GM21528 (cell line): ENCODE measurements around the gene PRSS33.

ENCODE experiments used
- ATAC-seq: cut with Tn5 transposase; IDR thresholded peaks from one replicate; pipeline ENCODE4 v1.9.1; 2021; ENCODE audit warnings: mild to moderate bottlenecking, moderate library complexity; ENCODE audit not compliant: unreplicated experiment, low FRiP score

Gene PRSS33

DNA sequence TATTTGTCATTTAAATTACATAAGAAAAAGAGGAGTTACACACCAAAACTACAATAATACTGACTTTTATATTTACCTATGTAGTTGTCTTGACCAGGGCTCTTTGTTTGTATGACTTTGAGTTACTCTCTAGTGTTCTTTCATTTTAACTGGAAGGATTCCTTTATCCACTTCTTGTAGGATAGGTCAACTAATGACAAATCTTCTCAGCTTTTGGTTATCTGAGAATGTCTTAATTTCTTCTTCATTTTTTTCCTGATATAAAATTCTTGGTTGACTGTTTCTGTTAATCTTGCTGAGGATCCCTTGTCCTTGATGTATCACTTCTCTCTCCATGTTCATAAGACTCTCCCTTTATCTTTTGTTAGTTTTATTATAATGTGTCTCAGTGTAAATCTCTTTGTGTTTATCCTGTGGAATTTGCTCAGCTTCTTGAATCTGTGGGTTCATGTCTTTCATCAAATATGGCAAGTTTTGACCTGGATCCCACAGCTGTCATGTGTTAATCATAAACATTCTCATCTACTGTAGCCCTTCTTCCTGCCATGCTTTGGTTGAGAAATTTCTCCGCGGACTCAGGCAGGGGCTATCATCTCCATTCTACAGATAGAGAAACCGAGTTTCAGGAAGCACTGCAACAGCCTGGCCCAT, 16.3 kb upstream of the PRSS33 start:
- ATAC-seq: no peak

DNA sequence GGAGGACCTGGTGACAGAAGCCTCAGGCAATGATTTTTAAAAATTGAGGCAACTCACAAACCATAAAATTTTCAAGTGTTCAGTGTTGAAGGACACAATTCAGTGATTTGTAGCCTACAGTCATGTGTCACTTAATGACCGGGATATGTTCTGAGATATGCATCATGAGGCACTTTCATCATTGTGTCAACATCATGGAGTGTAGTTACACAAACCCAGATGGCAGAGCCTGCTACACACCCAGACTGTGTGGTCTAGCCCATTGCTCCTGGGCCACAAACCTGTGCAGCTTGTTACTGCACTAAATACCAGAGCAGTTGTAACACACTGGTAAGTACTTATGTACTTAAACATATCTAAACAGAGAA, 12.5 kb upstream of the PRSS33 start:
- no peak for ATAC-seq

DNA sequence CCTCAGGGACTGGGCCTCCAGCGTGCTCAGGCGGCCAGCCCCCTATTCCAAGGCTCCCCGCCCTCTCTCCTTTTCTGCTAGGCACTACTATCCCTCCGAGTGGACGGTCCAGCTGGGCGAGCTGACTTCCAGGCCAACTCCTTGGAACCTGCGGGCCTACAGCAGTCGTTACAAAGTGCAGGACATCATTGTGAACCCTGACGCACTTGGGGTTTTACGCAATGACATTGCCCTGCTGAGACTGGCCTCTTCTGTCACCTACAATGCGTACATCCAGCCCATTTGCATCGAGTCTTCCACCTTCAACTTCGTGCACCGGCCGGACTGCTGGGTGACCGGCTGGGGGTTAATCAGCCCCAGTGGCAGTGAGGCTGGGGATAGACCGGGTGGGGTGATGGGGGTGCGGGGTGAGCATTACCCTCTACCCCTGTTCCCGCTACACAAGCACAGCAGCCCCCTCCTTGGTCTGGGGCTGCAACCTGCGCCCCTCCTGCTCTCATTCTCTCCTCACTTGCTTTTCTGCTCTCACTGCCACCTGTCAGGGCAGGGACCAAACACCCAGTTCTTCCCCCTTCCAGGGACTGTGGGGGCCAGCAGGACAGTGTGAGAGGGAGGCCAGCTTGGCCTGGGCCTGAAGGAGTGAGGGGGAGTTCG, 12.0 kb upstream of the PRSS33 start:
- no peak for ATAC-seq

DNA sequence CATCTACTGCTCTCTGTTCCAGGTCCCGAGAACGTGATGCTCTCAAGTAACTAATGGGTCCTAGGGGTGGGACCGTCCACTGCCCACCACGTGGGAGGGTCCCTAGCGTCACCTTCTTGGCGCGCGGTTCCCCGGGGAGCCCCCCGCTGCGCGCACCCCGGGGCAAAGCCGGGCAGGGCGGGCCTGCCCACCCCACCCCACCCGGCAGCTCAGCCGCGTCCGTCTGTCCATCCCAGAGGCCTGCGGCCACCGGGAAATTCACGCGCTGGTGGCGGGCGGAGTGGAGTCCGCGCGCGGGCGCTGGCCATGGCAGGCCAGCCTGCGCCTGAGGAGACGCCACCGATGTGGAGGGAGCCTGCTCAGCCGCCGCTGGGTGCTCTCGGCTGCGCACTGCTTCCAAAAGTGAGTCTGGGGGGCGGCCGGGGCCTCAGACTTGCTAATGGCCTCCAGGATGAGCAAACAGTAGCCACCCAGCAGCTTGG, 11.4 kb upstream of the PRSS33 start:
- no peak for ATAC-seq

DNA sequence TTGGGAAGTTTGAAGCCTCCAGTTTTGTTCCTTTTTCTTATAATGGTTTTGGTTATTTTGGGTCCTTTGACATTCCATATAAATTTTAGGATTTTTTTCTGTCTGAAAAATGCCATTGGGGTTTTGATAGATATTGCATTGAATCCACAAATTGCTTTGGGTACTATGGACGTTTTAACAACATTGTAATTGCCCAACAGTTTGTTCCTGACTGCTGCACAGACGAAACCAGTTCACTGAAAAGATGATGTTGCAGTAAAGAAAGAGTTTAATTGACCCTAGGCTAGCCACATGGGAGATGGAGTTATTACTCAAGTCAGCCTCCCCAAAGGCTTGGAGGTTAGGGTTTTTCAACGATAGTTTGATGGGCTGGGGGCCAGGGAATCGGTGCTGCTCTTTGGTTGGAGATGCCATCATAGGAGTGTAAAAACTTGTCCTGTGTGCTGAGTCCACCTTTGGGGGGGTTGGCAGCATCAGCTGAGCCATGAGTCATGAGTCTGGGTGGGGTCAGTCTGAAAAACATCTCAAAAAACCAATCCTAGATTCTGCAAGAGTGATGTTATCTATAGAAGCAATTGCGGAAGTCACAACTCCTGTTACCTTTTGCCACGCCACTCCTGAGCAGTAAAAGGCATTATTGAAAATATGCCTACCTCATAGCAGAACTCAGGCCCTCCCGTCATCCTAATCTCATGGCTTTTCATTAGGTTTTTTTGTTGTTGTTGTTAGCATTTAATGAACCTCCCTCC, 8.2 kb upstream of the PRSS33 start:
- no peak for ATAC-seq

DNA sequence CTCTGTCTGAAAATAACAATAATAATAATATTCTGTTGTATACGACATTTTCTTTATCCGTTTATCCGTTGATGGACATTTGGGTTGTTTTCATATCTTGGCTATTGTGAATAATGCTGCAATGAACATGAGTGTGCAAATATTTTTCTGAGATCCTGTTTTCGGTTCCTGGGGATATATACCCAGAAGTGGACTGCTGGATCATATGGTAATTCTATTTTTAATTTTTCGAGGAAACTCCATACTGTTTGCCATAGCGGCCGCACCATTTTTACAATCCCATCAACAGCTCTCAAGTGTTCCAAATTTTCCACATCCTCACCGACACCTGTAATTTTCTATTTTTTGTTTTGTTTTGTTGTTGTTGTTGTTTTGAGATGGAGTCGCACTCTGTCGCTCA, 5.6 kb upstream of the PRSS33 start:
- ATAC-seq: no peak

DNA sequence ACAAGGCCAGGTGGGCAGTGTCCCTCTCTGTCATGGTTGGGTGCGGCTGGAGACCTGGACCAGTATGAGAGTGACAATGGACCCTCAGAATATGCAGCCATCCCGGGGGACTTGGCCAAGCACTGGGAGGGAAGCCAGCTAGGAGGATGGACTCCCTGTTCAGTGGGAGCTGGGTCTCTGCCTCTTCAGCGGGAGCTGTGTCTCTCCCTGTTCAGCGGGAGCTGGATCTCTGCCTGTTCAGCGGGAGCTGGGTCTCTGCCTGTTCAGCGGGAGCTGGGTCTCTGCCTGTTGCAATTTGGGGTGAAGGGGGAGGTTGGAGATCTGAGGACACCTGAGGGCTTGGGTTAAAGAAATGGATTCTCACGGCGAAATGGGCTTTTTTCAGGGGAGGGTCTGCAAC, 3.8 kb upstream of the PRSS33 start:
- no peak for ATAC-seq

DNA sequence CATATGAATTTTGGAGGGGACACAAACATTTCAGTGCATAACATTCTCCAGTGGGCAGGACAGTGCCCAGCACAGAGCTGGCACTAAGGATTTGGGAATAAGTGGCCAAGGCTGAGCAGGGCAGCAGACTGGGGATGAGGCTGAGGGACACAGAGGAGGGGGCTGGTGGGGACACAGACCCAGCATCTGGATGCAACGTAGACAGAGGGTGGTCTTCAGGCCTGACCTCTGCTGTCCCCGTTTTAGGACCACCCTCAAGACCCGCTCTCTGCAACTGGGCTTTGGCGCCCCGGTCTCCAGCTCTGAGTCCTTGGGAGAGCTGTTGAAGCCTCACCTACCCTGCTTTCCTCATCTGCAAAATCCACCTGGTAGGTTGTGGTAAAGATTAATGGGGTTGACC, 3.3 kb upstream of the PRSS33 start:
- ATAC-seq: no peak

DNA sequence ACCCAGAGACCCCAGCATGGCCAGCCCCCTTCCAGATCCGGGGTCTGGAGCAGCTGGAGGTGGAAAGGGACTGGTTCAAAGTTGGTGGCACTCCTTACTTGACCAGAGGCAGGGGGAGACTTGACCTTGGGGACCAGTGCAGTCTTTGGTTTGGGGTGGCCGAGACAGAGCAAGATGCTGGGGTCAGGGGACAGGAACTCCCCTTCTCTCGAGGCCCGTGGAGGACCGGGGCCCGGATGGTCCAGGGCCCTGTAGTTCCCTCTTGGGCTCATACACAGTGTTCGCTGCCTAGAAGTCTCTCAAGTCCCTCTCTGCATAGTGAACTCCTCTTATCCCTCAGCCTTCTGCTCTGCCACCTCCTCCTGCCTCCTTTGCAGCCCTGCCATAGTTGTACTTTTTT, 601 bp upstream of the PRSS33 start:
- no peak for ATAC-seq

DNA sequence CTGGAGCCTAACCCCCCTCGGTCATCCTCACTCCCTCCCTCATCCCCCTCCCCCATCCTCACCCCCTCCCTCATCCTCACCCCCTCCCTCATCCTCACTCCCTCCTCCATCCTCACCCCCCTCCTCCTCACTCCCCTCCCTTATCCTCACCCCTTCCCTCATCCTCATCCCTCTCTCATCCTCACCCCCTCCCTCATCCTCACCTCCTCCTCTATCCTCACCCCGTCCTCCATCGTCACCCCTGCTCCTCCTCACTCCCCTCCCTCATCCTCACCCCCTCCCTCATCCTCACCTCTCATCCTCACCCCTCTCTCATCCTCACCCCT, 571 bp downstream of the PRSS33 start:
- no peak for ATAC-seq

DNA sequence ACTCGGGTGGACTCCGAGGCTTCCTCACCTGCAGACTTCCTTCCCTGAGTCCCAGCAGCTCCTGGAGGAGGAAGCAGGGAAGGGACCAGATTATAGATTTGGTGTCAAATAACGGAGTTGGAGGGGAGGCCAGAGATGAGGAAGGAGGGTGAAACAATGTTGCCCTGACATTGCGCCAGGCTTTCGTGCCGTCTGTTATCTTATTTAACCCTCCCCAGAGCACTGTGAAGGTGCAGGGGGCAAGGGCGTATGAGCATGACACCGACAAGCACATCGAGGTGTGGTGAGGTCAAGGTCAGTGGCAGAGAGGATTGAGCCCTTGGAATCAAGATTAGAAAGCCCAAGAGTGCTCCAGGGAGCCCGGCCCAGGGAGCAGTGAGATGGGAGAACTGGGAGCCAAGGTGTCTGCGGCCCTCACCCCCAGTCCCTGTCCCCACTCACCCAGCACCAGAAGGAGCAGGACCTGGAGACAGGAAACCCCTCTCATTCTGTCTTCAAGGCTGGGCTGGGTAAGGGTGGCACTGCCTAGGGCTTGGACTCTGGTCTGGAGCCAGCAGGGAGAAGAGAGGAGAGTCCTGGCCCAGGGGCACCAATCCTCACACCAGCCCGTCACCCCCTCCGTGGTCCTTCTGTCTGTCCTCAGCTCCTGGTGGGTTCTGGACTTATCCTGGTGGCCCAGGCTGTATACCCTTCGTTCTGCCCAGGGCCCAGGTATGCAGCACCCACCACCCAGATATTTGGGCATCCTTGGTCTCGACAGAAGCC, 1.1 kb downstream of the PRSS33 start:
- ATAC-seq: no peak

DNA sequence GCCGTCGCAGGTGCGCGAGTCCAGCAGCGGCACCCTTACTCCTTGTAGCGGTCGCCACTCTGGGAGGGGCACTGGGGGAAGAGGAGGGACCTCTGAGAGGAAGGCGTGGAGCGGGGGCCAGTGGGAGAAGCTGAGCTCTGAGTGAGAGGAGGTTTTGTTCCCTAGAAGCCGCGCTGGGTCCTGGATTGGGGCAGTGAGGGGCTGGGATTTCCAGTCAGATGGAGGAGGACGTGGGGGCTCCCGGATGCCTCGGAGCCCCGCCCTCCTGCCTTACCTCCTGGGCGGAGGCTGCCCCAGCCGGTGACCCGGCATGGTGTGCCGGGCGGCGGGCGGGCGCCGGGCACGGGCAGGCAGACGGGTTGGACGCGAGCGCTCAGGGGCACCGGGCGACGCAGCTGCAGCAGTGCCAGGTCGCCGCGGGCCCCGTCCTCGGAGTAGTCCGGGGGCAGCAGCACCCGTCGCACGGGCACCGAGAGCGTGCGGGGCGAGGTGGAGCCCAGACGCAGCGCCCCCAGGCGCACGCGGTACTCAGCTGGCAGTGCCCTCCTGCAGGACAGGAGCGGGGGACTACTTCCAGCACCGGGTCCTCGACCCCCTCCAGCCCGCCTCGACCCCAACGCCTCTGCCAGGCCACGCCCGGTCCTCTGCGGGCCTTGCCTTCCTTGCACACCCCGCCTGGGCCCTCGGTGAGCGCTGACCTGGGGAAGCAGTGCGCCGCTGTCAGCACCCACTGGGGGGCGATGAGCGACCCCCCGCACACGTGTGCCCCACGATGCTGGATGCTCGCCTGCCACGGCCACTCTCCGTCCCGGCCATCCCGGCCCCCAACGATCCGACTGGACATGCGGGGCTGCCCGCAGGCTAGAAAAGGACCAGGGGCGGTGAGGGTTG, 2.0 kb downstream of the PRSS33 start:
- no peak for ATAC-seq

DNA sequence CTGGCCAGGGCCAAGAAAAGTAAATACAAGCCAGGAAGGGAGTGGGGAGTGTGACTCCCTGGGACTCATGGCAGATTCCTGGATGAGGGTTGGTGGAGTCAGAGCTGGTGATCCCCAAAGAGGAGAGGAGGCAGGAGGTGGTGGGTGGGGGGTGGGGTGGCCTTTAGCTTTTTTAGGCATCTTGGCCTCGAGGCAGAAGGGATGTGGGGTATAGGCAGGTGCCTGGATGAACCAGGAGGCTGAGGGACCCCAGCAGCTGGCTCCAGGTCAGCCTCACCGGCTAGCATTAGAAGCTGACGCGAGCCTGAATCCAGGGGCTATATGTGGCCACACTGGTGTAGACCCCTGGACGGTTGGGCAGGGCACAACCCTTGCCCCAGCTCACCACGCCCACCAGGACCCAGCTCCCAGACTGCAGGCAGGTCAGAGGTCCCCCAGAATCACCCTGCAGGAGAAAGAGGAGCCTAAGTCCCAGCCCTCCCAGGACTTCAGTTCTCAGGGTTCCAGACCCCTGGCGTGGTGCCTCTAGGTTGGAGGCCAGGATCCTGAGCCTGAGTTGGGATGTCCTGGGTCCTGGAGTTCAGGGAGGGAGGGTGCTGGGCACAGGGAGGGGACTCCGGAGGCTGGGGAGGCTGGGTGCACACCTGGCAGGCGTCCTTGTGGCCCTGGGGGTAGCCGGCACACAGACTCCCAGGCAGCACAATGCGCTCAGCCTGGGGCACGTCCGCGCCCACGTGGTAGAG, 2.8 kb downstream of the PRSS33 start:
- no peak for ATAC-seq

DNA sequence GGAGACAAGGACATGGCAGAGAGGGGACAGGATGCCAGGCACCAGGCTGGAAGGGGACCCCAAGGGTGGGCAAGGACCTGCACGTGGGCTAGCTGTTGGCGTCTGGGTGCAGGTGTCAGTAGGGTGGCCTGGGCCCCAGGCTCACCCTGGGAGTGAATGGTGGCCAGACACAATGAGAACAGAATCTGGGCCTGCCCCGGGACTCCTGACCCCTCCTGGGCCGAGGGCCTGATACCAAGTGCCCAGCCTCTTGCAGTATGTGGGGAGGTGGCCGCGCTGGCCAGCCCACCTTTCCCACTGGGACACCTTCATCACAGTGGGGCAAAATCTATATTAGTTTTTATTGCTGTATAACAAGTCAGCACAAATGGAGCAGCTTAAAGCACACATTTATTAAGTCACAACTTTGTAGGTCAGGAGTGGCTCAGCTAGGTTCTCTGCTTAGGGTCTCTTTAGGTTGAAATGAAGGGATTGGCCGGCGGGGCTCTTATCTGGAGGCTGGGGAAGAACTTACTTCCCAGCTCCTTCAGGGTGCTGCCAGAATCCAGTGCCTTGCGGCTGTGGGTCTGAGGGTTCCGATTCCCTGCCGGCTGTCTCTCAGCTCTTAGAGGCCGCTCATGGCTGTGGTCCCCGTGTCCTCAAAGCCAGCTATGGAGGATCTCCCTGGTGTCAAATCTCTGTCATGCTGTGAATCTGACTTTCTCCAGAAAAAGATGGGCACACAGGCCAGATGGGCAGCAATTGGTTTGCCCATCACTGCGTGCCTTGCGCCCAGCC, 3.6 kb downstream of the PRSS33 start:
- ATAC-seq: no peak

DNA sequence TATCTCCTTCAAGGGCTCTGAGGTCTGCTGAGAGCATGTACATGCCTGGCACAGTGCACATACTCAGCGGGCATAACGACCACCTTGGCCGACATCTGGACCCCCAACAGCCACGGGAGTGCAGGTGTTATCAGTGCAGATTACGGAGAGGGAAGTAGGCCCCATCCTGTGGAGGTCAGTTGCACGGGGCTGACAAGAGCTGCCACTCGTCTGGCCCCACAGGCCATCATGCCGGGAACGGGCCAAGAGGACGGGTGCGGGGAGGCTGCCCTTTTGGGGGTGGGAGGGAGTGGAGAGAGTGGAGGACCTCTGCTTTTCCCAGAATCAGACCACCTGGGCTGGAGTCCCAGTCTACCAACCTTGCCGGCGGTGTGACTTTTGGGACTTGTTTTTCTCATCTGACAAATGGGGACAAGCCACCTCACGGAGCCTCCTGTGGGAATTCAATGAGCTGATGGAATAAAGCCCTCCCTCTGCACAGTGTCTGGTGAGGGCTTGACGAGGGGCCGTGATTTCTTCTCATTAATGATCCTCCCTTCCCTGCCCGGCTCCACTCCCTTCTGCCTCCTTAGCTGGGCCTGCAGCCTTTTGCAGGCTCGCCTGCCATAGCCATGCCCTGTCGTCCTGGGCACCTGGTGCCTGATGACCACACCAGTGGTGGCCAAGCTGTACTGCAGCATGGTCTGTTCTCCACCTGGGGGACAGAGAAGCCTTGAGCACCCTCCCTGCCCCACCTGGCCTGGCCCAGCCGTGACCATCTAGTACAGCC, 4.6 kb downstream of the PRSS33 start:
- no peak for ATAC-seq

DNA sequence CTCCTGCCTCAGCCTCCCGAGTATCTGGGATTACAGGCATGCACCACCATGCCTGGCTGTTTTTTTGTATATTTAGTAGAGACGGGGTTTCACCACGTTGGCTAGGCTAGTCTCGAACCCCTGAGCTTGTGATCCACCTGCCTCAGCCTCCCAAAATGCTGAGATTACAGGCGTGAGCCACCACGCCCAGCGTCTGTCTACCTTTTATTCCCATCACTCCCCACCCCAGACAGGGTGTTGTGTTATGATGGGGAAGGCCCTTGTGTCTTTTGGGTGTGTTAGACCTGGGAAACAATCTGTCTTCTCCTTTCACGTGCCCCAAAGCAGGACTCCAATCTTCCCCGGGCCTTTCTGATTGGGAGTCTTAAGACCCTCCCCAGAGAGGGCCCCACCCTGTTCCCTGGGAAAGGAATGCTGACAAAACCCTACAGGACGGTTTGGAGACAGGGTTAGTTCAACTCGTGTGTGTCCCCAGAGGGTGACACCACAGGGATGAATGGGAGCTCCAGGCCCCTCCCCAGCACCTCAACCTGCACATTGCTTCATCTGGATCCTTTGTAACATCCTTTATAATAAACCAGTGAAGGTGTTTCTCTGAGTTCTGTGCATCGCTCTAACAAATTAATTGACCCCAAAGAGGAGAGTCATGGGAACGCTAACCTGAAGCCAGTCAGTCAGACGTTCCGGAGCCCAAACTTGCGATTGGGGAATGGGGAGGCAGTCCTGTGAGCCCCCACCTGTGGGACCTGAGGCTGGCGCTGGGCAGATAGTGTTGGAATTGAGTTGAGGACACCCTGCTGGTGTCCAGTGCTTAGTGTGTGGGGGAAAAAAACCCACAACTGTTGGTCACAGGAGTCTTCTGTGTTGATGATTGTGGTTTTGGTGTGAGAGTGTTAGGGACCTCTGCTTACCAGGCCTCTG, 7.1 kb downstream of the PRSS33 start:
- ATAC-seq: no peak
